GM19023 (cell line): ENCODE measurements around the gene LNX2.
A peak's percentile ranks its signal among the peaks of the same experiment; 100 is the strongest.
"Not testable (repeated sequence)": the region's sequence is repeated elsewhere in the genome, so short reads cannot be mapped to it uniquely, and the experiment has no call there.

ENCODE experiments used
- ATAC-seq: cut with Tn5 transposase; IDR thresholded peaks from one replicate; pipeline ENCODE4 v1.9.1; 2021; ENCODE audit warnings: mild to moderate bottlenecking, moderate library complexity; ENCODE audit not compliant: unreplicated experiment

LNX2 gene

DNA sequence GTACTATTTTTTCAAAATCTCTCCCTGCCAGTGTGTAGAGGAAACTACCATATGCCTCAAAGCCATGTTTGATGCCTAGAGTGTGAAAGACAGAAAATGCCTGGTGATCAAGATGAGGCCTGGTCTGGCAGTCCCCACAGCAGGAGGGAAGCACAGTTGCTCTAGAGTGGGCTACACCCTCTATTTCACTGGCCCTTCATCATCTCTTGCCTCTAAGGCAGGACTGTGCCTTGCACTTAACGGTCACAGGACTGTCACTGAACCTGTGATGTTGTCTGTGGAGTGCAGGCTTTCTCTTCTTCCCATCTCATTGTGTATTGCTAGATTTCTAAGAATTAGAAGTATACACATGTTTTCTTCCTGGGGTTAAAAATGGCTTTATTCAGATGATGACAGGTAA is 17.7 kb upstream of the LNX2 start:
- ATAC-seq: no peak

DNA sequence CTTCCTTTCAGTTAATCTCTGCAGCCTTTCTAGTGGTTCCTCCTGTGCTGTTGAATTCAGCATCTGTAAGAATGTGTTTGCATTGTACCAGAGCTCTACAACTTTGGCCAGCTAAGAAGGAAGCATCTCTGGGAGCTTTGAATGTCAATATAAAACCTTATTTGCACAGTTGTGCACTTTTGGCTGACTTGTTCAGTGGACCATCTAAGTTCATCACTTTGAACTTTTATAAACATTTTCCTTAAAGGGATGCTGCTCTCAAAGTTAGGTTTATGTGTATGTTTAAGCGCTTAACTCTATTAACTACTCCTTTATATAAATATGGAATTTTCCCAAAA is 16.9 kb upstream of the LNX2 start:
- ATAC-seq: no peak

DNA sequence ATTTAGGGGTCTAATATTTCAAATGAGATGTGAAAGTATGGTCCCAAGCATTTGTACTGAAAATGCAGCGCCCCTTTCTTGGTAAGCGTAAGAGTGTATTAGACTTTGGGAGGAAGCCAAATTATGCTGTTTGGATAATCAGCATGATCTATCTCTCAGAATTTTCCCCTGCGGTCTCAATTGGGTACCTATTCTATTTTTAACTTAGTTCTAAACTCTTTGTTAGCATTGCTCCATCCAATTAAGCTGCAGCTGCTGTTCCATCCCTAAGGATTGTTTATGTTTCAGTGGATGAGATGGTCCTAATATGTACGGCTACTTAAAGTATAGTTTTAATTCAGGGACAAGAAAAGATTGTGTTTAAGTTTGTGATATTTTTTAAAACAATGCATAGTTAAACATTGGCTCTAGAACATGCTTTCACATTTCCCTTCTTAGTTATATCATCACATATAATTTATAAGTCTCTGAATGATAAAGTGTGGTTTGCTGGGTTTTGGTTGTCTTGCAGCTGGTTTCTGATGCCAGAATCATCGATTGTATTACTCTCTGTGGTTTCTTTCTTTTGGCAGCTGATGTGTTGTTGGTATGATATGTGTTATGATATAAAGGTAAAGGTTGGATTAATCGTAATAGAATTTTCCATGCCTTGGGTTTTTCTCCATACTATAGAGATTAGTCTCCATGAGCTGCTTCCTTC is 16.4 kb upstream of the LNX2 start:
- no peak for ATAC-seq

DNA sequence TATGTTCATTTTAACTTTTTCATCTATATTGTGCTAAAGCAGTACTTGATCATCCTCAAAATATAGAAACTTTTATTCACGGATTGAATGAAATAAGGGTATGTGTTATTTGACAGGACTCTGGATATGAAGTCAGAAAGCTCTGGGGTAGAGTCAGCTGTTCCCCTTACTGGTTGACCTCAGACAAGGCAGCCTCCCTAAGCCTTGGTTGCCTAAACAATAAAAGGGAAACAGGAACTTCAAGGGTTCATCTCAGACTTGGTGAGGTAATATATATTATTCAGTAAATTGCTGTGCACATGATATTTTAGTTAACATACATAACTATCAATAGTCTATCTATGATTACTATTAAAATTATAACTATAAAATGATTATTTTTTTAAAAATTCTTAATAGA is 14.9 kb upstream of the LNX2 start:
- no peak for ATAC-seq

DNA sequence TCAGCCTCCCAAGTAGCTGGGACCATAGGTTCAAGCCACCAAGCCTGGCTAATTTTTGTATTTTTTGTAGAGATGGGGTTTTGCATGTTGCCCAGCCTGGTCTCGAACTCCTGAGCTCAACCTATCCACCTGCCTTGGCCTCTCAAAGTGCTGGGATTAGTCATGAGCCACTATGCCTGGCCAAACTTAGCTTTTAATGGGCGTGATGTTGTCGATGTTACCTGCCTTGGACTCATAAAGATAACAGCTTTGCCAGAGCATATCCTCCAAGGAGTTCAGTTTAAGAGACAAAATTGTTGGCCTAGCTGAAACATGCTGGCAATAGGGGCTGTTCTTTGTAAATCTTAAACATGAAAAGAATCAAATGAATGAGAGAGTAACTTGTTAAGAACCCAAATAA is 14.5 kb upstream of the LNX2 start:
- ATAC-seq: no peak

DNA sequence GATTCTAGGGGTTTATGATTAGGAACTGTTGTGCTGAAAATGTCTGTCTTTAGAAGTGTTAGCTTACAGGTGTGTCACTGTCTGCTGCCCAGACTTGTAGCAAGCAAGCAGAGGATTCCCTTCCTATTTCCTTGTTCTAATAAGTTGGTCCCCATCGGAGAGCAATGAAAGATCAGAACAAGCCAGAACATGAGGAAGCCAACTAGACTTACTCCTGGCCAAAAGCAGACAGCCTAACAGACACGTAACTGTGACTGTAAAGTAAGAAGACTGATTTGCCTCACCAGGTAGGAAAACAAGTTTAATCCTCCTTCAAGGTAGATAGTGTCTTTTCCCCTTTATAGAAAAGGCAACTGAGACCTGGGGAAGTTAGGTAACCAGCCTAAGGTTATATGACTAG is 13.9 kb upstream of the LNX2 start:
- no peak for ATAC-seq

DNA sequence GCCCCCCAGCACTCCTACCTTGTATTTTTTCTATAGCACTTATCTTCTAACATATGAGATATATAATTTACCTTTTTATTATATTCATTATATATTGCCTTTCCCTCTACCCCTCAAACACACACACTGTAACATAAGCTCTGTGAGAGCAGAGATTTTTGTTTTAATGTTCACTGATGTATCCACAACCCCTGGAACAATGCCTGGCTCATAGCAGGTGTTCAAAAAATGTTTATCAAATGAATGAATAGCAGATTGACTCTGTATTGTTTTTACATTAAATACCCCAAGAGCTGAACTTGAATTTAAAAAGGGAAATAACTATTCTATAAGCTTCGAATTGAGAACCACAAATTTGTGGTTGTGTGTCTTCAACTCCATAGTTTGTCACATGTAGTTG is 12.3 kb upstream of the LNX2 start:
- ATAC-seq: no peak

DNA sequence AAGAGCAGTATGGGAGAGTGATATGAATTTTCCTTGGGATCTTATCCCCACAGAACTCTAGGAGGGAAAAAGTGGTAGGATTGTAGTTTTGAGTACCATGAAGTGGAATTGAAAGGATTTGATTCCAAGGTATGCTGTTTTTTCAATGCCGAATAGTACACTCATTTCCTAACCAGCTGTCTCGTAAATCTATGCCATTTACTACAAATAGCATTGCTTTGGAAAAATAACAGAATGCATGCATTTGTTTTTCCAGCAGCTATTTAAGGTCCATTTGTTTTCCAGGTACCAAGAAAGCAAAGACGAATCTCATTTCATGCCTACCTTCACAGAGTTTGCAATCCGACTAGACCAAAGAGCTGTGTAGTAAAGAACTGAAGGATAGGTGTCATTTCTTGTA is 11.9 kb upstream of the LNX2 start:
- ATAC-seq: no peak

DNA sequence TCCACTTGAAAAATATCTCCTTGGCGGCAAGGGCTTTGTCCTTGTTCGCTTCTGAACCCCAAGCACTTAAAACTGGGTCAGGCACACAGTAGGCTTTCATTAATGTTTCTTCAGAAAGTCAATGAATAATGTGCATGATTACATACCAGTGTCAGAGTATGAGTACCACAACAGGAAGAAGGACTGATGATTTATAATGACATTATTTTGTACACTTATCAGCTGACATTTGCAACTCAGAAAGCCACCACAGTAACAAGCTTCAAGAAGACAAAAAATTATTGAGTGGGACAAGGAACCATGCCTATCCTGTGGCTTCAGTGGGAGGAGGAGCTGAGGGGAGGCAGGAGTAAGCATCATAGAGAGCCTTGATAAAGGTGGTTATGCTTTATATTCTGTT is 11.3 kb upstream of the LNX2 start:
- no peak for ATAC-seq

DNA sequence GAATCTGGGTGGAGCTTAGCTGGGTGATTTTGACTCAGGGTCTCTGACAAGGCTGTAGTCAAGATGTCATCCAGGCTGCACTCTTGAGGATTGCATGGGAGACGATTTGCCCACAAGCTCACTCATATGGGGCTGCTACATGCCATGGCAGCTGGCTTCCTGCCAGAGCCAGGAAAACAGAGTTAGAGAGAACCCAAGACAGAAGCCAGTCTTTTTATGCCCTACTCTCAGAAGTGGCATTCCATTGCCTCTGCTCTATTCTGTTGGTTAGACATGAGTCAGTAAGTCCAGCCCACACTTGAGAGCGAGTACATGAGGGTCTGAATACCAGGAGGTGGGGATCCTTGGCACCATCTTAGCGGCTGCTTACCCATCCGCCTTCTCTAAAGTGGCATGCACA is 10.8 kb upstream of the LNX2 start:
- no peak for ATAC-seq

DNA sequence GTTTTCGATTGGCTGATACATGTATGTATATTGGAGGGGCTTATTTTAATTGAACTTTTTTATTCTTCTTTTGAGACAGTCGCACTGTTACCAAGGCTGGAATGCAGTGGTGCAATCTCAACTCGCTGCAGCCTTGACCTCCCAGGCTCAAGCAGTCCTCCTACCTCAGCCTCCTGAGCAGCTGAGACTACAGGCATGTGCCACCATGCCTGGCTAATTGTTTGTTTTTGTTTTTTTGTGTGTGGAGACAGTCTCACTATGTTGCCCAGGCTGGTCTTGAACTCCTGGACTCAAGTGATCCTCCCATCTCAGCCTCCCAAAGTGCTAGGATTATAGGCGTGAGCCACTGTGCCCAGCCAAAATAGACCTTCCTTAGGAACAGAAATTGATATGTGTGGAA is 8.4 kb upstream of the LNX2 start:
- ATAC-seq: not testable (repeated sequence)

DNA sequence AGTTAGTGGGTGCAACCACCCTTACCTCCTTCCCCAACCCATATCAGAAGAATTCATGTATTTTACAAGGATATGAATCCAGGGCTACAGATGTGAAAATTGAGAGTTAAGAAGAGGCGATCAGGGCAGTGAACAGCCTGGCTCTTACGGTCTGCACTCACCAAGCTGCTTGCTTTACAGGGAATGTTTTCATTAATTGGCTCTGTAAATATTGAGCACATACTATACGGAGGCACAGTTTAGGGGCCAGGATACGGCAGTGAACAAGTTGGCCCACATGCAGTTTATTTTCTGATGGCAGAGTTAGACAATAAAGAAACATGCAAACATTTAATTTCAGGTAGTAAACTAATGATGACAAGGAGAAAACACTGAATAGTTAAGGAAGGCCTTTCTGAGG is 7.8 kb upstream of the LNX2 start:
- ATAC-seq: no peak

DNA sequence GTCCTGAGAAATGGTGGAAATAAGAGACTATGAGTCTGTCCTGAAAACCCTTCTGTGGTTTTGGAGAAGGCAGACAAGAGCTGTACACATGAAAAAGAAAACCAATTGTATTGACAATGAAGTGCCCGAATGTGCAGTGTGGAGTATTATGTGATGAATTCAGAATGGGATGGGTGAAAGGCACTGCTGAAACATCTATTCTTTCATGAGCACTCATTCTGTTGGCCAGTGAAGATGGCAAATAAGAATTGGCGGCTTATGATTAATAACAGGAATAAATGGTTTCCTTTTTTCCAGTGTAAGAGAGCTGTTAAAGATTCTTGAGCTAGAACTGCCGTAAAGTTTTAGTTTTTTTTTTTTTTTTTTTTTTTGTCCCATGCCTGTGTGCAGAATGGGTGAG is 7.1 kb upstream of the LNX2 start:
- ATAC-seq: no peak

DNA sequence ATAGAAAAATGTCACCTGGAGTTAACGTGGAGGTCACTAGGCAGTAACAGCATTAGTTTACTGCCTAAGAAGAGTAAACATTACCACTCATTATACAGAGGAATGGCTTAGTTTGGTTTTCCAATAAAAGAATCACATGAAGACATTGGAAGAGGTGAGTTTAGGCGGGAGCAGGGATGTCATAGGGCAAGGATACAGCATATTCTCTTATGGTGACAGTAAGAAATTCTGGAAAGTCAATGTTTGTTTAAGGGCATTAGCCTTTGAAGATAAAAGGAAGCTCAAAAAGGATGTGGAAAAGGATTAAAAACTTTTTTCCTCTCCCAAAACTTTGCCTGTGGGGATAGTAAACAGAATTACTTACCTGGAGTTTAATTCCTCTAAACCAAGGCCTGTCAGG is 5.5 kb upstream of the LNX2 start:
- ATAC-seq: no peak

DNA sequence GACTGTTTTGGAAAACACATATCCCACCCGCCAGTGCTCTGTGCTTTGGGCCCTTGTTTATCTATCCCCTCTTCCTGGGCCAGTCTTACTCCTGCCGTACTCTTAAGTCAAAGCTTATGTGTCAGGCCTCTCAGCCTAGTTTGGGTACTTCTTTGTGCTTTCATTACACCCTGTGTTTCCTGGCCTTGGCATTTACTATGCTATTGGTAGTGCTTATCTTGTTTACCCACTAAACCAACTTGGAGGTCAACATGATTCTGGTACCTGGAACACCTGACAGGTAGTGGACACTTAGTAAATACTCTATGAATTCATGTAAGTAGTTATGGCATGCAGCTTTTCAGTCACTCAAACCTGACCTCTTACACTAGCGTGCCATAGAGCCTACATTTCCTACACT is 3.7 kb upstream of the LNX2 start:
- ATAC-seq: no peak

DNA sequence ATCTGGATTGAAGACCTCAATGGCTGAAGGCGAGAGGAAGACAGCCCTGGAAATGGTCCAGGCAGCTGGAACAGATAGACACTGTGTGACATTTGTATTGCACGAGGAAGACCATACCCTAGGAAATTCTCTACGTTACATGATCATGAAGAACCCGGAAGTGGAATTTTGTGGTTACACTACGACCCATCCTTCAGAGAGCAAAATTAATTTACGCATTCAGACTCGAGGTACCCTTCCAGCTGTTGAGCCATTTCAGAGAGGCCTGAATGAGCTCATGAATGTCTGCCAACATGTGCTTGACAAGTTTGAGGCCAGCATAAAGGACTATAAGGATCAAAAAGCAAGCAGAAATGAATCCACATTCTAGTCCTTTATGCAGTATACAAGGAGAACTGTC is 2.6 kb upstream of the LNX2 start:
- ATAC-seq: no peak

DNA sequence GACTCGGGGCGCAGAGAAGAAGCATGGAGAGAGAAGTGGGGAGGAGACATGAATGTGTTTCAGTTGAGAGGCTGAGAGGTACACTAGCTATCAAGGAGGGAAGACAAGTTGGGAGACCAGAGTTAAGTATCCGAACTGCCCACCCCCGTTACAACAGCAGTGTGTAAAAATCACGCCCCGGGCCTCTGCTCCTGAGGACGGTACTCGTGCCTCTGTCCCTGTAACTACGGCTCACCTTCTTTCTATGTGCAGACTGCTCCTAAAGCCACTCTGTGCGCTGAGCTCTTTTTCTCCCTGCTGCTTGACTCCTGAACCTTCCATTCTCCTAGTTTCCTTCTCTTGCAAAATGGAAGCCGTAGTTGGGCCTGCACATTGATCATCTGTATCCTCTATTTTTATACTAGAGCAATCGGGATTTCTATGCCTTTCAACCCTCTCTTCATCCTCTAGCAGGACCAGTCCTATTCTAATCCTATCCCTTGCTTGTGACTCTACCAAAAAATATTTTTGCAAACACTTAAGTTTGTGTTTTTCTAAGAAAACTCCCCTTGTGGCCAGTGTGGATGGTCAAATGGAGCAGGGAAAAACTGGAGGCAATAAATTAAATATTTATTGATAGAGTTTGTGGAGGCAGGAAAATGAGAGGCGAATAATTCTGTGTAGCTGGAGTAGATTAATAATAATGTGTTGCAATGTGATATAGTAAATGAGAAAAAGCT is 1.9 kb upstream of the LNX2 start:
- ATAC-seq: peak; percentile 1

DNA sequence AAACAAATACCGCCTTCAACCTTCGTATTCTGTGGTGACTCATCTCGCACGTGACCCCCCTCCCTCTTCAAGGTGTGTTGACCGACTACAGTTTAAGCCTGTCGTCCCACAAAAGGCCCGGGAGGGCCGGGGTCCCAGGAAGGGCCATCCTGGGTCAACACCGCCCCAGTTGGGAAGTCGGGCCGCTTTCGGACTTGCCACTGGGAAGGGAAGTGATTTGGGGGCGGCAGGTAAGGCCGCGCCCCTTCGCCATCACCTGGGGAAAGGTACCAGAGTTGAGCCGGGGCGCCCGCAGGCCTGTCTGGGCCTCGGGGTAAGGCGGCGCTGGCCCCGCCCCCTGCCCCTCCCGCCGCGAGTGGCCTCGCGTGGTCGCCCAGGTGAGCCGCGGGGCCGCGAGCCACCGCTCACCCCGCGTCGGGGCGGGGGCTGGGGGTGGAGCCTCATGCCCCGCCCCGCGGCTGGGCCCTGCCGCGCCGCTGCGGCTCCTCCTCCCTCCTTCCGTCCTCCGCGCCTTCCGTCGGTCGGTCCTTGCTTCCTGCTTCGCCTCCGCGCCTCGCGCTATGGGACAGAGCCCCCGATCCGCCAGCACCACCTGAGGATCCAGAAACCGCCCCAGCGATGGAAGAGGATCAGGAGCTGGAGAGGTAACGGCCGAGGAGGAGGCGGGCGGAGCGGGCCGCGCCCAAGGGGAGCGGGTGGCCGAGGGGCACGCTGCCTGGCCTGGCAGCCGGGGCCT is 1.2 kb upstream of the LNX2 start, which contains the start of gene POLR1D:
Gene POLR1D, plus strand, starts transcription at position 527 of the 736 bp plus-strand sequence. Its CDS starts 92 bp downstream, at position 619.
- peak; percentile 59 for ATAC-seq

DNA sequence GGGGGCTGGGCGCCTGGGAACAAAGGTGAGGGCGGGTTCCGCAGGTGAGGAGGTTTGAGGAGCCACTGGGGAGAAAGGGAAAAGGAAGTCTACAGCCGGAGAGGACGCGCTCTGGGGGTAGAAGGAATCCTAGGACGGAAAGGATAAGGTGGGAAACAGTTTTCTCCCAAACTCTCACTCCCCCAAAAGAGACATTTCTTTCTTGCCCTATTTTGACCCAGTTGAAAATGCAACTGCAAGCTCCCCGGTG is 712 bp upstream of the LNX2 start:
- no peak for ATAC-seq

DNA sequence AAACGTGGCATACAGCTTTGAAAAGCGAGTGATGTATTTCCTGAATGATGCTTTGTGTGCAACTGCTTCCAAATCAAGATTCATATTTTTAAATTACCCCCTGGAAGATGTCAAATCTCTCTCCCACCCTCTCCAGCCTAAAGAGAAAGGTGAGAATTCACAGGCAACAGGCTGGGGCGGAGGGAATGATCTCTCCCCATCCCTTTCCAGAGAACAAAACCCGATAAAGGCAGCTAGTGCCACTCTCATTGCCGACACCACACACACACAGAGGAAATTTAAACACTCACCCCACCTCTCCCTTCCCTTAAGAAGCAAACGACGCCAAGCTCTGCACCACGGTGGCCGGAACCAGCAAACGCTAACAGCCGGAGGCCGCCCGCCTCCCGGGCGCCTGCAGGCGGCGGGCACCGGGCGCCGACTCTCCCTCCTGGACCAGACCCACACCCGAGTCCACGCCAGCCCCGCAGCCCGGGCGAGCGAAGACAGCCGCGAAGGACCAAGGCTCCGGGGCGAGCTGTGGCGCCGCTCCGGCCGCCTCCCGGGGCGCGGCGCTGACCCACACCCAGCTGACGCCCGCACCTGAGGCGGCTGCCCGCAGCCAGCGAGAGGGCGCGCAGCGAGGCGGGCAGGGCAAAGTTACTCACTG is 477 bp downstream of the LNX2 start:
- peak; percentile 30 for ATAC-seq

DNA sequence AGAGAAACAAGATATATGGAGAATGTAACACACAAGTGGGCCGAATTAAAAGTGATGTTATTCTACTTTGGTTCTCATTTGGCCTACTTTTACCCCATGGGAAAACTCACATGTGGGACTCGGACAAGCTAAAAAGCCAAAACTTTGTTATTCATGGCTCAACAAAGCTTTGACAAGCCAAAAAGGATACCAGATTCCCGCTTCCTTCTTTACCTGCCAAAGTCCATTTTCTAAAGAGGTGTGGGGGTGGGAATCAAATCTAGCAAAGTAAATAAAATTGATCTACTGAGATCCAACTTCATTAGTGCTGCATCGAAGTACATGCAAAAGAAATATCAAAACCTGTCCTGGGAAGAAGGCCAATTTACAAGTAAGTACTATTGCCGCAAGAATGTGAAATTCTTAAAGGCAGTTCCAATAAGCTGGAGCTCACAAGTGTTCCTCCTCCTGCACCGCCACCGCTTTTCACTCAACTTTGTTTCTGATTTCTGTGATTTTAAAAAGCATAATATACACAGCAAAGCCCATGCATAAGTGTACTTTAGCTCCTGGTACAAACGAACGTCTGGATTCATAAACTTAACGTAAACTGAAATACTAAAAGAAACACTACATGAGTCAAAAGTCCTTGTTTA is 1.1 kb downstream of the LNX2 start:
- no peak for ATAC-seq
